Activated CD4-positive, alpha-beta memory T cell treated with anti-CD3 and anti-CD28 coated beads for 36 hours (primary cell): ENCODE data around the gene RNF213. TPM values are rescaled to one million over a fixed set of nuclear protein-coding genes. Genes with fewer than 3 reads are reported as not detected.
"Not testable (repeated sequence)": the region's sequence is repeated elsewhere in the genome, so short reads cannot be mapped to it uniquely, and the experiment has no call there.

ENCODE experiments used
- CTCF ChIA-PET: fragments of 350-600 bp; sonication (Branson Sonifier 250); formaldehyde crosslinking; loops from one replicate; lab custom pipeline; 2021; ENCODE audit warnings: antibody characterized with exemption, inconsistent platforms; lab: Charles Lee
- POLR2A ChIA-PET: fragments of 350-600 bp; sonication (Branson Sonifier 250); formaldehyde crosslinking; loops from one replicate; lab custom pipeline; 2021; ENCODE audit warnings: antibody characterized with exemption; lab: Charles Lee
- DNase-seq: peaks from one replicate; pipeline ENCODE4 v3.0.0-alpha.2; 2020
- H3K27ac Mint-ChIP-seq: one replicate; pipeline ENCODE4 v1.8.0; 2021; ENCODE audit warnings: mixed read lengths
- H3K27me3 Mint-ChIP-seq: one replicate; pipeline ENCODE4 v1.8.0; 2021; ENCODE audit warnings: mixed read lengths
- H3K36me3 Mint-ChIP-seq: one replicate; pipeline ENCODE4 v1.8.0; 2021; ENCODE audit warnings: mixed read lengths
- H3K4me1 Mint-ChIP-seq: one replicate; pipeline ENCODE4 v1.8.0; 2021; ENCODE audit warnings: low read depth, mixed read lengths
- H3K4me3 Mint-ChIP-seq: one replicate; pipeline ENCODE4 v1.8.0; 2021; ENCODE audit warnings: mild to moderate bottlenecking, mixed read lengths
- H3K9me3 Mint-ChIP-seq: one replicate; pipeline ENCODE4 v1.8.0; 2021; ENCODE audit warnings: mixed read lengths
- intact Hi-C: fragments of 100-400 bp; cut with micrococcal nuclease; formaldehyde crosslinking; loops from one replicate; pipeline ENCODE4 v1.15.1; 2023
- total RNA-seq, 2 experiments: library from RNA; stranded (reverse); gene quantifications; one replicate each; pipeline ENCODE4 v1.2.3, GENCODE V29; 2021

Gene RNF213
- total RNA-seq, 2 experiments from 2014 or later = 421 to 440 TPM

DNA sequence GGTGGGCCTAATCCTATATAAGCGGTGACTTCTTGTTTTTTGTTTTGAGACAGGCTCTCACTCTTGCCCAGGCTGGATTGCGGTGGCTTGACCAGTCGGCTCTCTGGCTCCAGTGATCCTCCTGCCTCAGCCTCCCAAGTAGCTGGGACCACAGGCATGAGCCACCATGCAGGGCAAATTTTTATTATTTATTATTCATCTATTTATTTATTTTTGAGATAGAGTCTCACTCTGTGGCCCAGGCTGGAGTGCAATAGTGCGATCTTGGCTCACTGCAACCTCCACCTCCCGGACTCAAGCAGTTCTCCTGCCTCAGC lies 4.7 kb upstream of the RNF213 start:
- no peaks in the 10 kb centered on the region for H3K27me3 Mint-ChIP-seq
- CTCF ChIA-PET = interaction anchor here (0.9 to 1.5 kb wide), 3 partner anchors 61 to 247 kb away, joined by 3 read pairs; partner anchors contain the start of gene GAA
- intact Hi-C loops = loop anchor here (10.0 kb wide), 1 partner anchor 839 kb away; no protein-coding TSS in a partner anchor
- H3K4me1 Mint-ChIP-seq = peaks cover 74% of the 10 kb centered on the region
- no peak for DNase-seq
- H3K36me3 Mint-ChIP-seq = peaks cover 4% of the 10 kb centered on the region
- peak overlapping the region; percentile 92 for H3K27ac Mint-ChIP-seq
- no peaks in the 10 kb centered on the region for H3K9me3 Mint-ChIP-seq
- POLR2A ChIA-PET = interaction anchor here (0.9 to 1.9 kb wide), 2 partner anchors 15 to 155 kb away, joined by 3 to 4 read pairs; partner anchors contain the start of gene GAA
- H3K4me3 Mint-ChIP-seq = no peak overlapping the region

DNA sequence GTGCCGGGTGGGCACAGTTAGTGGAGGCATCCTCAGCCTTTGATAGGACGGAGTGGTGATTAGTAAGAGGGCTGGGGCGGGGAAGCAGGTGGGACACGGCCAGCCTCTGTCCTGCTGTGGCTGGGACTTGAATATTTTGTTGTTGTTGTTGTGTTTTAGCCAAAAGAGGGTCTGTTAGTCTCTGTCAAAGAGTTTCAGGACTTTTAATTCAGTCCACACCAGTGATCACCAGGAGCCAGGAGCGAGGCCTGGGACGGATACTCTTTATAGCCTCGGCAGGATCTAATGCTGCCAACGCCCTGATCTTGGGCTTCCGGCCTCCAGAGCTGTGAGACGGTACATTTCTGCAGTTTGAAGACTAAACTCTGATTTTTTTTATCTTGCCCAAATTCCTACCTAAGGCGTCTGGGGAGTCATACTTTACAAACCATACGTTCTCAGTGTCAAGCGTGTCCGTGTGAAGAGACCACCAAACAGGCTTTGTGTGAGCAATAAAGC lies 2.9 kb upstream of the RNF213 start:
- intact Hi-C loops = loop anchor here (1.0 to 10.0 kb wide), 3 partner anchors 38 to 837 kb away; no protein-coding TSS in a partner anchor
- Mint-ChIP-seq H3K27me3 (no peaks in the 10 kb centered on the region), H3K4me1 (peaks cover 78% of the 10 kb centered on the region), H3K9me3 (no peaks in the 10 kb centered on the region), H3K36me3 (peaks cover 6% of the 10 kb centered on the region), H3K4me3 (peak overlapping the region; percentile 85), H3K27ac (peak overlapping the region; percentile 97)
- POLR2A ChIA-PET = interaction anchor here (1.4 to 2.1 kb wide), 2 partner anchors 14 to 38 kb away, joined by 5 to 11 read pairs; partner anchors contain the start of genes SGSH and SLC26A11
- CTCF ChIA-PET = interaction anchor here (1.4 kb wide), 2 partner anchors 61 to 318 kb away, joined by 3 to 4 read pairs; no protein-coding TSS in a partner anchor
- DNase-seq = no peak

DNA sequence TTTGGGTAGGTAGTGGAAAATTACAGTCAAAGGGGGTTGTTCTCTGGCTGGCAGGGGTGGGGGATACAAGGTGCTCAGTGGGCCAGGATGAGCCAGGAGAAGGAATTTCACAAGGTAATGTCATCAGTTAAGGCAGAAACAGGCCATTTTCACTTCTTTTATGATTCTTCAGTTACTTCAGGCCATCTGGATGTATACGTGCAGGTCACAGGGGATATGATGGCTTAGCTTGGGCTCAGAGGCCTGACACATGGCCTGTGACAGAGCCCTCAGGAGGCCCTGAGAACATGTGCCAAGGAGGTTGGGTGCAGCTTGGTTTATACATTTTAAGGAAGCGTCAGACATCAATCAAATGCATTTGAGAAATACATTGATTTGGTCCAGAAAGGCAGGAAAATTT lies 2.4 kb upstream of the RNF213 start:
- CTCF ChIA-PET = interaction anchor here (0.7 to 1.4 kb wide), 3 partner anchors 40 to 317 kb away, joined by 3 to 5 read pairs (median 4); no protein-coding TSS in a partner anchor

DNA sequence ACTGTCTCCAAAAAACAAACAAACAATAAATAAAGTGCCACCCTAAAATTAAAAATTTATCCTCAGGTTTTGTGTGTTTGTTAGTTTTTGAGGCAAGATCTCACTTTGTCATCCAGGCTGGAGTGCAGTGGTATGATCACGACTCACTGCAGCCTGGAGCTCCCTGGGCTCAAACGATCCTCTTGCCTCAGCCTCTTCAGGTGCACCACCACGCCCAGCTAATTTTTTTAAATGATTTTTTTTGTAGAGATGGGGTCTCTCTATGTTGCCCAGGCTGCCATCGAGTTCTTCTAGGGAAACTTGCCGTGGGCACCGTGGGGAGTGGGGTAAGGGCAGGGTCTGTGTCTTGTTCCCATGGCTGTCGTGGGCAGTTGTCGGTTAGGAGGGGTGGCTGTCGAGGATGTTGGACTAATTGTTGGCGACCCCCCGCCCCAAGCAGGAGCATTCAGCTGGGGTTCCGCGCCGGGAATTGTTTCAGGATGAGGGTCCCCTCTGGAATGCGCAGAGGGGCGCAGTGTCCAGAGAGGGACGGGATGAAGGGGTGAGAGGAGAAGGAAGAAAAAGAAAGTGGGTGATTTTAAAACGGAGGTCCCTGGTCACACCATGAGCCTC lies 1.1 kb upstream of the RNF213 start:
- ChIA-PET POLR2A (interaction anchor here (1.0 to 2.1 kb wide), 2 partner anchors 40 to 111 kb away, joined by 3 to 11 read pairs; partner anchors contain the start of genes SGSH and SLC26A11), CTCF (no interaction called here)
- Mint-ChIP-seq H3K4me3 (peak overlapping the region; percentile 85), H3K36me3 (peaks cover 18% of the 10 kb centered on the region), H3K27me3 (no peaks in the 10 kb centered on the region), H3K27ac (peak overlapping the region; percentile 97), H3K9me3 (no peaks in the 10 kb centered on the region), H3K4me1 (peaks cover 64% of the 10 kb centered on the region)
- intact Hi-C loops = loop anchor here (10.0 kb wide), 1 partner anchor 835 kb away; no protein-coding TSS in a partner anchor
- DNase-seq = peak; percentile 47

More for the DNA sequence above, 2.4 kb upstream of the RNF213 start:
- not testable (repeated sequence) for H3K9me3 Mint-ChIP-seq, H3K27me3 Mint-ChIP-seq, H3K36me3 Mint-ChIP-seq
- DNase-seq = peak; percentile 64
- intact Hi-C loops = loop anchor here (1.0 to 10.0 kb wide), 3 partner anchors 39 to 837 kb away; no protein-coding TSS in a partner anchor
- Mint-ChIP-seq H3K4me1 (peaks cover 76% of the 10 kb centered on the region), H3K27ac (peak overlapping the region; percentile 97), H3K4me3 (peak overlapping the region; percentile 85)
- POLR2A ChIA-PET = interaction anchor here (0.7 to 2.1 kb wide), 4 partner anchors 8 to 157 kb away, joined by 3 to 11 read pairs (median 4); partner anchors contain the start of genes GAA, SGSH and SLC26A11

DNA sequence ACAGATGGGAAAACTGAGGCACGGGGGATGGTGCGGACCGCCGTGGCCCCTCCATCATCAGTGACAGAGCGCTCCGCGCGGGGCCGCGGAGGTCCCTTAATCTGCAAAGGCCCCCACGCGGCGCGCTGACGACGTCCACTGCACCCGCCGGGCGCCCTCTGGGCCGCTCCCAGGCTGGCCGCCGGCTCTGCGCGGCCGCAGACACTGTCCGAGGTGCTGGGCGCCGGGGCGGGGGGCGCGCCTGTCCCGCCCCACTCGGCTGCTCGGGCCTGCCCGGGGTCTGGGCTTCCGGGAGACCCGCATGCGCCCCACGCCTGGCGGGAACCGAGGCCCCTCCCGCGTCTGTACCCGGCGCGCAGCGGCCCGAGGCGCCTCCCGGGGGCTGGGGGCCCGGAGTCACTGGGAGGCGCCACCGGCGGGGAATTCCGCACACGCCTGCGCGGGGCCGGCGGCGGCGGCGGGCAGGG lies 550 bp upstream of the RNF213 start:
- intact Hi-C loops = no loop called here
- no peaks in the 10 kb centered on the region for H3K9me3 Mint-ChIP-seq
- peak overlapping the region; percentile 85 for H3K4me3 Mint-ChIP-seq
- peak; percentile 82 for DNase-seq
- H3K36me3 Mint-ChIP-seq = peaks cover 24% of the 10 kb centered on the region
- peaks cover 59% of the 10 kb centered on the region for H3K4me1 Mint-ChIP-seq
- no peaks in the 10 kb centered on the region for H3K27me3 Mint-ChIP-seq
- ChIA-PET POLR2A (interaction anchor here (1.0 to 2.1 kb wide), 2 partner anchors 40 to 112 kb away, joined by 3 to 11 read pairs; partner anchors contain the start of genes SGSH and SLC26A11), CTCF (no interaction called here)
- H3K27ac Mint-ChIP-seq = peak overlapping the region; percentile 97

DNA sequence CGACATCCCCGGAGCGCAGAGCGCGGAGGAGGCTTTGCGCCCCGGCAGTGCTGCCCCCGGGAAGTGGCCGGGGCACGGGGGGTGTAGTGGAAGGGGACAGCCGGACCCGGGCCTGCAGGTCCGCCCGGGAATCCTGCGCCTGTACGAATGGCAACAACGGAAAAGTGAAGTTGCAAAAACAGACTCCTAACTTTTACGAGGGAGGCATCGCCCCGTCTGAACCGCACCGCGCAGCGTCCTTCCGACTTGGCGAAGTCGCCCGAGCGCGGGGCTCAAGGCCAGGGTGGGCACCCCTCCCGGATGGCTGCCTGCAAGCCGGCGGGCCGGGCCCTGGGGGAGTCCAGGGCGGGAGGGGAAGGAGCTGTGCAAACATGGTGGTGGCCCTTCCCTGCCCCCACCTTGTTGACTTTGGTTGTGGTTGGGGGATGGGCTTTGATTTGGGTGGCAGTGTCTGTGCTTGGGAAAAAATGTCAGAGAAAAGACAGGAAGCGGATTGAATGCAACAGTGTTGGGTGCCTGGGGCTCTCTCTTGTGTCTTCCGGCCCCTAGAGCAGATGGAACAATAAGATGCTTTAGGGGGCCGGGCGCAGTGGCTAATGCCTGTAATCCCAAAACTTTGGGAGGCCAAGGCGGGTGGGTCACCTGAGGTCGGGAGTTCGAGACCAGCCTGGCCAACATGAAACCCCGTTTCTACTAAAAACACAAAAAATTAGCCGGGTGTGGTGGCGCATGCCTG lies 675 bp downstream of the RNF213 start:
- CTCF ChIA-PET = no interaction called here
- peak overlapping the region; percentile 82 for H3K4me3 Mint-ChIP-seq
- peak; percentile 80 for DNase-seq
- no peaks in the 10 kb centered on the region for H3K9me3 Mint-ChIP-seq
- H3K27me3 Mint-ChIP-seq = no peaks in the 10 kb centered on the region
- POLR2A ChIA-PET = interaction anchor here (0.5 to 1.2 kb wide), 2 partner anchors 12 to 42 kb away, joined by 3 to 6 read pairs; partner anchors contain the start of genes SGSH and SLC26A11
- H3K27ac Mint-ChIP-seq = peak overlapping the region; percentile 91
- H3K36me3 Mint-ChIP-seq = peaks cover 34% of the 10 kb centered on the region
- intact Hi-C loops = no loop called here
- H3K4me1 Mint-ChIP-seq = peaks cover 54% of the 10 kb centered on the region

DNA sequence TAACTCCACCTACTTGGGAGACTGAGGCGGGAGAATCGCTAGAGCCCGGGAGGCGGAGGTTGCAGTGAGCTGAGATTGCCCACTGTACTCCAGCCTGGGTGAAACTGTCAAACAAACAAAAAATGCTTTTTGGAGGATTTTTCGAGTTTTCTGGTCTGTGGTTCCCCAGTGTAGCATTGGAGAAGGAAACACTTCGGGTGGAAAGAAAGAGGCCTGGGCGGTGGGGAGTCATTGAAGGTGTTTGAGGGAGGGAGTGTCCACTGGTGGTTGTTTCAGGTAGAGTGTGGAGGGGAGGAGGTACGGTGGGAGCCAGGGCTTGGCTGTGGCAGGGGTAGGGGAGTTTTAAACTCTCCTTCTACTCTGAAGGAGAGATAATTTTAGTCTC lies 1.2 kb downstream of the RNF213 start:
- ChIA-PET CTCF (no interaction called here), POLR2A (interaction anchor here (0.5 to 1.2 kb wide), 2 partner anchors 12 to 42 kb away, joined by 3 to 6 read pairs; partner anchors contain the start of genes SGSH and SLC26A11)
- intact Hi-C loops = loop anchor here (2.0 kb wide), 1 partner anchor 43 kb away; no protein-coding TSS in a partner anchor

DNA sequence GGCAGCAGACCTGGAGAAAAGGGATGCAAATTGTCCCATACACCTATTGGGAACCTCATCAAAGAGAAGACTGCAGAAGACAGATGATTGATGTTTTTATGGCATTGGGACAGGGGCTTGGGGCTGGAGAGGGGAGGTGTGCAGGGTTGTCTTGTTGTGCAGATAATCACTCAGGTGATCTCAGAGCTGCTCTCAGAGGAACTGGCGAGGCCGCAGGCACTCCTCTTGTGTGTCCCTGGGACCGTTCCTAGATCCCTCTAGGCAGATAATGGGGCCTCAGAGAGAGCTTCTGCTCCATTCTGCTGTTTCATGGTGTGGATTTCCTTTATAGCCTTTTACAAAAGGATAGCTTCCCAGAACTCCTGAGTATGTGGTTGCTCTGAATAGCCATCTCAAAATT lies 1.6 kb downstream of the RNF213 start:
- peak overlapping the region; percentile 91 for H3K27ac Mint-ChIP-seq
- ChIA-PET POLR2A (no interaction called here), CTCF (interaction anchor here (1.5 kb wide), 1 partner anchor 10 kb away, joined by 5 read pairs; no protein-coding TSS in a partner anchor)
- intact Hi-C loops = loop anchor here (2.0 kb wide), 1 partner anchor 43 kb away; no protein-coding TSS in a partner anchor
- H3K9me3 Mint-ChIP-seq = no peaks in the 10 kb centered on the region
- no peaks in the 10 kb centered on the region for H3K27me3 Mint-ChIP-seq
- peaks cover 36% of the 10 kb centered on the region for H3K36me3 Mint-ChIP-seq
- peak overlapping the region; percentile 82 for H3K4me3 Mint-ChIP-seq
- DNase-seq = no peak
- H3K4me1 Mint-ChIP-seq = peaks cover 54% of the 10 kb centered on the region

More for the DNA sequence above, 1.2 kb downstream of the RNF213 start:
- H3K36me3 Mint-ChIP-seq = peaks cover 34% of the 10 kb centered on the region
- peak overlapping the region; percentile 82 for H3K4me3 Mint-ChIP-seq
- H3K27me3 Mint-ChIP-seq = no peaks in the 10 kb centered on the region
- DNase-seq = no peak
- peak overlapping the region; percentile 91 for H3K27ac Mint-ChIP-seq
- H3K9me3 Mint-ChIP-seq = no peaks in the 10 kb centered on the region
- H3K4me1 Mint-ChIP-seq = peaks cover 53% of the 10 kb centered on the region

DNA sequence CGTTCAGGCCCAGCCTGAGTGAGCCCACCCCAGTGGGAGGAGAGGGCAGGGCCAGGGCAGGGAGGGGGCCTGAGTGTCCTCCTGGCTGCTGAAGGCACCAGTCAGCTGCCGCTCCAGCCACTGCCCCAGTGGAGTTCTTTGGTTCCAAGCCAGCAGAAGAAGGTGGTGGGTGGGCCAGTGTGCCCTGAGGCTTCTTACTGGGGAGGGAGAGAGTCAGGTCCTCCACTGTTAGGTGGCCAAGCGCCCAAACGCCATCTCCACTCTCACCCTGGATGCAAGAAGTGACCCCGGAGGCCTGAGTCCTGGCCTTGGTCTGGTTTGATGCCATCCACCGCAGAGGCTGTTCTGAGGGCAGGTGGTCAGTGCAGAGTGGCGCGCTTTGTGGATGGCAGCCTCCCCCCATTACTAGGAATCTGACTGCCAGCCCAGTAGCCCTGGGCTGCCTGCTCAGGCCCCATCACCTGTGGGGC lies 2.2 kb downstream of the RNF213 start:
- intact Hi-C loops = loop anchor here (1.0 to 2.0 kb wide), 2 partner anchors 9 to 44 kb away; no protein-coding TSS in a partner anchor

DNA sequence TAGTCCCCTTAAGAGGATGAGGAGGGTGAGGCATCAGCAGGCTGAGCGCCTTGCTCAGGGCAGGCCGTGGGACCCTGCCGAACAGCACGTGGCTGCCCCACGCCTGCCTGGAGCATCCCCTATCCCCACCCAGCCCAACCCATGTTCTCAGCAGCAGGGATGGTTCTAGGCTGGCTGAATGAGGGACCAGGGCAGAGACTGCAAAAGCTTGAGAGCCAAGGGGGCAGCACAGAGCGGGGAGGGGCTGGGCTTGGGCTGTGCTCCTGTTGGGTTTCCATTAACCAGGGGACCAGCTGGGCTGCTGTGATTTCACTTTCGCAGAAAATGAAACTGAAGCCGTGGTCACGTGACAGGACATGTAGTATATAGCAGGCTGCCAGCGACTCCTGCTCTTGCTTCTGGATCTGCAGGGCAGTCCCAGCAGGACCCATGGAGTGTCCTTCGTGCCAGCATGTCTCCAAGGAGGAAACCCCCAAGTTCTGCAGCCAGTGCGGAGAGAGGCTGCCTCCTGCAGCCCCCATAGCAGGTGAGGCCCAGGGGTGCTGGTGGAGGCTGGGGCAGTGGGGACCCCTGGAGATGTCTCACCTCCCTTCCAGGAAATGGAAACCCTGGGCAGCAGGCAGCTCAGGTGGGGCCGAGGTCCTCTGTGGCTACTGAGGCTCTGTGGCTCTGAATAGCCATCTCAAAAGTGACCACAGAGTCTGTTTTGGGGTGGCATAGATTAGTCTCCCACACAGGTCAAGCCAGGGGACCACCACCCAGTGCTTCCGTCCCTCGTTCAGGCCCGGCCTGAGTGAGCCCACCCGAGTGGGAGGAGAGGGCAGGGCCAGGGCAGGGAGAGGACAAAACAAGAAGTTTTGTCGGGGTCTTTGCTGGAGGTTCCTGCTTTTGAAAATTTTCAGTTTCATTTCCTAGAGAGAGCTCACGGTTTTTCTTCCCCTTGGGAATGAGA lies 2.9 kb downstream of the RNF213 start:
- H3K36me3 Mint-ChIP-seq = peaks cover 39% of the 10 kb centered on the region
- DNase-seq = peak; percentile 94
- H3K27me3 Mint-ChIP-seq = no peaks in the 10 kb centered on the region
- H3K4me1 Mint-ChIP-seq = peaks cover 50% of the 10 kb centered on the region
- H3K9me3 Mint-ChIP-seq = no peaks in the 10 kb centered on the region
- ChIA-PET CTCF (interaction anchor here (0.7 to 1.5 kb wide), 5 partner anchors 10 to 162 kb away, joined by 3 to 5 read pairs (median 3); partner anchors contain the start of gene GAA), POLR2A (interaction anchor here (0.6 to 2.8 kb wide), 5 partner anchors 10 to 1881 kb away, joined by 3 to 8 read pairs (median 3); partner anchors contain the start of genes SGSH and SLC26A11)
- H3K27ac Mint-ChIP-seq = peak overlapping the region; percentile 100
- intact Hi-C loops = loop anchor here (1.0 to 2.0 kb wide), 2 partner anchors 9 to 45 kb away; no protein-coding TSS in a partner anchor
- peak overlapping the region; percentile 82 for H3K4me3 Mint-ChIP-seq

More for the DNA sequence above, 2.2 kb downstream of the RNF213 start:
- CTCF ChIA-PET = interaction anchor here (1.5 kb wide), 1 partner anchor 11 kb away, joined by 5 read pairs; no protein-coding TSS in a partner anchor
- no peaks in the 10 kb centered on the region for H3K27me3 Mint-ChIP-seq
- DNase-seq = no peak
- H3K4me1 Mint-ChIP-seq = peaks cover 53% of the 10 kb centered on the region
- POLR2A ChIA-PET = interaction anchor here (1.0 to 2.0 kb wide), 3 partner anchors 10 to 15 kb away, joined by 3 to 7 read pairs (median 3); no protein-coding TSS in a partner anchor
- H3K4me3 Mint-ChIP-seq = peak overlapping the region; percentile 82
- no peaks in the 10 kb centered on the region for H3K9me3 Mint-ChIP-seq
- peak overlapping the region; percentile 100 for H3K27ac Mint-ChIP-seq
- peaks cover 39% of the 10 kb centered on the region for H3K36me3 Mint-ChIP-seq
